HL-60 (cell line): Measurements from ENCODE around the gene TBX4.

ENCODE experiments used
- DNase-seq, 2 experiments: peaks; one replicate each; pipeline ENCODE4 v3.0.0-alpha.2; 2010 to 2020; ENCODE audit warnings: low read depth in 1 of 2, low spot score in 1 of 2
- H3K27ac ChIP-seq: fragments of 250-450 bp; sonication (Bioruptor Pico); replicated peaks from 2 replicates; pipeline ENCODE4 v1.5.1; 2020; ENCODE audit warnings: mild to moderate bottlenecking, moderate library complexity
- H3K27me3 ChIP-seq: fragments of 250-450 bp; sonication (Bioruptor Pico); 2 replicates; pipeline ENCODE4 v1.5.1; 2021; ENCODE audit warnings: mild to moderate bottlenecking, moderate library complexity; ENCODE audit not compliant: insufficient read depth, poor library complexity, severe bottlenecking
- H3K4me3 ChIP-seq: replicated peaks from 2 replicates; pipeline ENCODE4 v1.5.1; 2011; ENCODE audit warnings: mild to moderate bottlenecking, control low read depth, low read length; ENCODE audit not compliant: insufficient read depth
- GABPA ChIP-seq: IDR thresholded peaks from 2 replicates; pipeline ENCODE4 v1.6.1; 2012; ENCODE audit warnings: low read depth
- POLR2AphosphoS5 ChIP-seq: IDR thresholded peaks from 2 replicates; pipeline ENCODE4 v1.6.1; 2012; ENCODE audit warnings: low read depth
- SPI1 ChIP-seq: IDR thresholded peaks from 2 replicates; pipeline ENCODE4 v1.6.1; 2012; ENCODE audit warnings: low read depth, mild to moderate bottlenecking, borderline replicate concordance
- TF ChIP-seq, protein P1 (sequence below): IDR thresholded peaks from 2 replicates; pipeline ENCODE4 v1.6.1; 2012; ENCODE audit warnings: low read depth; ENCODE audit not compliant: insufficient replicate concordance
- TF ChIP-seq, protein P2 (sequence below): IDR thresholded peaks from one replicate; pipeline ENCODE4 v1.5.1; 2011; ENCODE audit warnings: low read length, control low read depth, inconsistent platforms; ENCODE audit not compliant: insufficient read depth

Gene TBX4

DNA sequence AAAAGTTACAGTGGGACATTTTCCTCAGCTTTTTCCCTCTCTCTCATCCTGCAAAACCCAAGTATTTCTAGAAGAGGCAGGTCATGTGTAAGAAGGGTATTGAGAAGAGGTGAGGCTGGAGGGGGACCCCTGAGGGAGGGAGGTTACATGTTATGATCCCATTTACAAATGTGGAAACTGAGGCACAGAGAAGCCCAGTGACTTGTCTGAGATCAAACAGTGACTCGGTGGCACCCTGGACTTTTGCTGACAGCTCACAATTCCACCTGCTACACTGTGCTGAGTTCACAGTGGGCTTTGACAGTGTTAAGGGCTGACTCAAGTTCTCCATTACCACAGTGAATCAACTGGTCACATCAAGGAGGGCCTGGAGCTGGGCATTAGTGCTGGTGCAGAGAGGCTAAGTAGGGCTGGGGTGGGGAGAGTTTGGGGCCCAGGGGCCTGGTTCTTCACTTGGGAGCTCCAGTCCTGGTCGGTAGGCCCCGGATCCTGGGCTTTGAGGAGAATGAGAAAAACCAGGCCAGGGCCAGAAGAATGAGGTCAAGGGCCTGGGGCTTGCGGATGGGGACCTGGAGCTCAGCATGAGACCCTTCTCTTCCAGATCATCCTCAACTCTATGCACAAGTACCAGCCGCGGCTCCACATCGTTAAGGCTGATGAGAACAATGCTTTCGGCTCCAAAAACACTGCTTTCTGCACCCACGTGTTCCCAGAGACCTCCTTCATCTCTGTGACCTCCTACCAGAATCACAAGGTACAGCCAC, 26.0 kb downstream of the TBX4 start:
- TF ChIP-seq SPI1 (no peak), POLR2AphosphoS5 (no peak), GABPA (no peak)
- TF ChIP-seq, protein P1, sequence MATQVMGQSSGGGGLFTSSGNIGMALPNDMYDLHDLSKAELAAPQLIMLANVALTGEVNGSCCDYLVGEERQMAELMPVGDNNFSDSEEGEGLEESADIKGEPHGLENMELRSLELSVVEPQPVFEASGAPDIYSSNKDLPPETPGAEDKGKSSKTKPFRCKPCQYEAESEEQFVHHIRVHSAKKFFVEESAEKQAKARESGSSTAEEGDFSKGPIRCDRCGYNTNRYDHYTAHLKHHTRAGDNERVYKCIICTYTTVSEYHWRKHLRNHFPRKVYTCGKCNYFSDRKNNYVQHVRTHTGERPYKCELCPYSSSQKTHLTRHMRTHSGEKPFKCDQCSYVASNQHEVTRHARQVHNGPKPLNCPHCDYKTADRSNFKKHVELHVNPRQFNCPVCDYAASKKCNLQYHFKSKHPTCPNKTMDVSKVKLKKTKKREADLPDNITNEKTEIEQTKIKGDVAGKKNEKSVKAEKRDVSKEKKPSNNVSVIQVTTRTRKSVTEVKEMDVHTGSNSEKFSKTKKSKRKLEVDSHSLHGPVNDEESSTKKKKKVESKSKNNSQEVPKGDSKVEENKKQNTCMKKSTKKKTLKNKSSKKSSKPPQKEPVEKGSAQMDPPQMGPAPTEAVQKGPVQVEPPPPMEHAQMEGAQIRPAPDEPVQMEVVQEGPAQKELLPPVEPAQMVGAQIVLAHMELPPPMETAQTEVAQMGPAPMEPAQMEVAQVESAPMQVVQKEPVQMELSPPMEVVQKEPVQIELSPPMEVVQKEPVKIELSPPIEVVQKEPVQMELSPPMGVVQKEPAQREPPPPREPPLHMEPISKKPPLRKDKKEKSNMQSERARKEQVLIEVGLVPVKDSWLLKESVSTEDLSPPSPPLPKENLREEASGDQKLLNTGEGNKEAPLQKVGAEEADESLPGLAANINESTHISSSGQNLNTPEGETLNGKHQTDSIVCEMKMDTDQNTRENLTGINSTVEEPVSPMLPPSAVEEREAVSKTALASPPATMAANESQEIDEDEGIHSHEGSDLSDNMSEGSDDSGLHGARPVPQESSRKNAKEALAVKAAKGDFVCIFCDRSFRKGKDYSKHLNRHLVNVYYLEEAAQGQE: no peak
- TF ChIP-seq, protein P2, sequence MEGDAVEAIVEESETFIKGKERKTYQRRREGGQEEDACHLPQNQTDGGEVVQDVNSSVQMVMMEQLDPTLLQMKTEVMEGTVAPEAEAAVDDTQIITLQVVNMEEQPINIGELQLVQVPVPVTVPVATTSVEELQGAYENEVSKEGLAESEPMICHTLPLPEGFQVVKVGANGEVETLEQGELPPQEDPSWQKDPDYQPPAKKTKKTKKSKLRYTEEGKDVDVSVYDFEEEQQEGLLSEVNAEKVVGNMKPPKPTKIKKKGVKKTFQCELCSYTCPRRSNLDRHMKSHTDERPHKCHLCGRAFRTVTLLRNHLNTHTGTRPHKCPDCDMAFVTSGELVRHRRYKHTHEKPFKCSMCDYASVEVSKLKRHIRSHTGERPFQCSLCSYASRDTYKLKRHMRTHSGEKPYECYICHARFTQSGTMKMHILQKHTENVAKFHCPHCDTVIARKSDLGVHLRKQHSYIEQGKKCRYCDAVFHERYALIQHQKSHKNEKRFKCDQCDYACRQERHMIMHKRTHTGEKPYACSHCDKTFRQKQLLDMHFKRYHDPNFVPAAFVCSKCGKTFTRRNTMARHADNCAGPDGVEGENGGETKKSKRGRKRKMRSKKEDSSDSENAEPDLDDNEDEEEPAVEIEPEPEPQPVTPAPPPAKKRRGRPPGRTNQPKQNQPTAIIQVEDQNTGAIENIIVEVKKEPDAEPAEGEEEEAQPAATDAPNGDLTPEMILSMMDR: no peak
- Histone ChIP-seq H3K27ac (no peak overlapping the region), H3K4me3 (no peak overlapping the region), H3K27me3 (peaks cover 1% of the 10 kb centered on the region)
- no peak for DNase-seq

DNA sequence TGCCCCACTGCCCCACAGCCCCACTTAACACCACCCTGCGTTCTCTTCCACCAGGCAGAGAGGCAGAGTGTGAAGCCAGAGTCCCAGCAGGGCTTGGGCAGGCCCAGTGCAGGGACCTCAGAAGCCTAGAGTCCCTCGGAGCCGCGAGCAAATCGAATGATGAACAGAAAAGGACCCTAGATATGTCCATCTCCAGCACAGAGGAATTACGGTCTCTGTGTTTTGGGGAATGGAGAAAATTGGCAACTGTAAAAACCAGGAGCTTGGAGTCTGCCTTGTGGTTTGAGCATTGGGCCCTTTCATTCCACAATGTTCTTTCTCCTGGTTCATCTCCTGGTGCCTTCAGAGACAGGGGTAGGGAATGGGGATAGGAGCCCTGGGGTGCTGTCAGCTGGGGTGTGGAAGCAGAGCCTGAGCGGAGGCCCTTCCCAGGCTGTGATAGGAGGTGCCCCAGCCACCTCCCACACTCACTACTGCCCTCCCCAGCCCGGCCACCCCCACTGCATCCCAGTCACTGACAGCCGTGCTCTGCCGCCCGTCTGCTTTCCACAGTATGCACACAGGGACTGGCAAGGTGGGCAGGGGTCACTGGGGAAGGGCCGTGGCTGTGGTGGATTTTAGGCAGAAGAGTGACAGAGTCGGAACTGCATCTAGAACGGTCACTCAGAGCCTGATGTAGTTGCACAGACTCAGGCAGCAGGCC, 26.7 kb downstream of the TBX4 start:
- no peak for TF ChIP-seq GABPA
- no peak for TF ChIP-seq POLR2AphosphoS5
- no peak for TF ChIP-seq SPI1
- TF ChIP-seq, protein P1: no peak
- TF ChIP-seq, protein P2: no peak
- DNase-seq: no peak
- Histone ChIP-seq H3K27me3 (no peaks in the 10 kb centered on the region), H3K27ac (no peak overlapping the region), H3K4me3 (no peak overlapping the region)

DNA sequence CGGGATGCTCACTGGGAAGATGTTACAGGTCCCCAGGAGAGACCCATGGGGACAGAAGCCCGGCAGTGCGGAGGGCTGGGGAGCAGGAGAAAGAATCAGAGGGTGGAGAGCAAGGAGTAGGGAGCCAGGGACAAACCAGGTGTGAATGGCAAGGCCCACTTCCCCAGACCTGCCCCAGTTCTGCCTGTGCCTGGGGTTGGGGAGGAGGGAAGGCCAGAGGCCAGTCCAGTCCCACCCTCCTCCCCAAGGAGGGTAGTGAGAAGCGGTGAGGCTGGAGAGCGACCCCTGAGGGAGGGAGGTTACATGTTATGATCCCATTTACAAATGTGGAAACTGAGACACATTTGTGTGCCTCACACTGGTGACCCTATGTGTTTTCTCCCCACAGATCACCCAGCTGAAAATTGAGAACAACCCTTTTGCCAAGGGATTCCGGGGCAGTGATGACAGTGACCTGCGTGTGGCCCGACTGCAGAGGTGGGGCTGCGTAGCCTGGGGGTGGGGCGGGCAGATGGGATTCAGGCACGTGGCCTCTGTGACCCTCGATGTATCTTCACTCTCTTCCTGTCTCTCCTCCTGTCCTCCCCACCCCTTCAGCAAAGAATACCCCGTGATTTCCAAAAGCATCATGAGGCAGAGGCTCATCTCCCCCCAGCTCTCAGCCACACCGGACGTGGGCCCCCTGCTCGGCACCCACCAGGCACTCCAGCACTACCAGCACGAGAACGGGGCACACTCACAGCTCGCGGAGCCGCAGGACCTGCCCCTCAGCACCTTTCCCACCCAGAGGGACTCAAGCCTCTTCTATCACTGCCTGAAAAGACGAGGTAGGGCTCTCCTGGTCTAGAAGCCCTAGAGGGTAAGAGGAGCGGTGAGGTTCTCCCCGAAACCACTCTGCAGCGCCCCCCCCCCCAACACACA, 27.5 kb downstream of the TBX4 start:
- no peak for DNase-seq
- H3K27ac ChIP-seq: no peak overlapping the region
- no peak overlapping the region for H3K4me3 ChIP-seq
- no peaks in the 10 kb centered on the region for H3K27me3 ChIP-seq
- TF ChIP-seq POLR2AphosphoS5 (no peak), GABPA (no peak), SPI1 (no peak)
- TF ChIP-seq, protein P1: no peak
- TF ChIP-seq, protein P2: no peak
